Measurements from ENCODE around the gene KRT80. TPM values are rescaled to one million over a fixed set of nuclear protein-coding genes. Genes with fewer than 3 reads are reported as not detected.
"Not testable (repeated sequence)": the region's sequence is repeated elsewhere in the genome, so short reads cannot be mapped to it uniquely, and the experiment has no call there.

Gene KRT80
- total RNA-seq (not detected), polyA plus RNA-seq (not detected)

DNA sequence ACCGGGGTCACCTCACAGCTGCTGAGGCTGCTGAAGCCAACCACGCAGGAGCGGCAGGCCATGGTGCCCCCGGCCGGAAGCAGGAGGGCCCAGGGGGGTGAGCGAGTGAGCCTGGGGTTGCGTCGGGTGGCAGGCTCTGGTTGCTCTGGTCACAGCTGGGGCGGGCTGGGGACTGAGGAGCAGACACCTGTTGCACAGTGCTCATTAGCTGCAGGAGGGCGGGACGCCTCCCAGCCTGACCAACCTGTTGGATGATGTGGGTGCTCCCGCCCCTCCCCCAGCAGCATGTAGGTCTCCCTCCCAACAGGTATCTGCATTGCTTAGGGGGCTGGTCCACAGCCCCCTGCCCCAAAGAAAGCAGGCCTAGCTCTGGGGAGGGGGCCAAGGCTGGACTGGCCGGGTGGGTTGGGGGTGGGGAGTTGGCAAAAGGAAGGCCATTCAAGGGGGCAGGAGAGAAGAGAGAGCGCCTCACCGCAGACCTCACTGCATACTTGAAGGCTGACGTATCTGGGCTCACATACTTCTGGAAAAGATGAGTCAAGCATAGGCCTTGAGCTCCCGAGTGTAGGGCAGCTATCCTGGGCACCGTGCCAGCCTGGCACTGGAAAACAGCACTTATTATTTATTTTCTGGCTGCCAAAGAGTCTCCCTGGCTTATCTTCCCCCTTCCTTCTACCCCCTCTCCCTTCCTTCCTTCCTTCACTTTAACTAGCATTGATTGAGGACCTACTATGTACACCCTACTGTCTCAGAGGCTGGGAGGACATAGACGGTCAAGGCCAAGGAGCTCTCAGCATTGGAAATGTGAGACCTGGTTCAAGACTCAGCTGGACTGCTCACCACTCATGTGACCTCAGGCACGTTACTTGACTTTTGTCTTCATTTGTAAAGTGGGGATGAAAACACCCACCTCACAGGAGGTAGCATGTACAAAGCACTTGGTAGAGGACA, at the start of gene KRT80:
Gene KRT80, minus strand, starts transcription at position 174 of the 951 bp plus-strand sequence. Its CDS starts 112 bp downstream, at position 62.
- Histone ChIP-seq H3K27ac (ENCODE audit: low read depth, low read length) (no peak within 1 kb of the TSS), H3K36me3 (ENCODE audit: insufficient read depth, low read length) (no peaks in the 10 kb centered on the region), H3K4me1 (ENCODE audit: insufficient read depth, low read length) (no peaks in the 10 kb centered on the region), H3K4me3 (ENCODE audit: low read length) (no peak within 1 kb of the TSS), H3K27me3 (ENCODE audit: insufficient read depth, low read length, poor library complexity, severe bottlenecking) (no peaks in the 10 kb centered on the region), H3K9me3 (ENCODE audit: low read length) (no peaks in the 10 kb centered on the region)
- DNase-seq: no peak
- H3K9me3 Mint-ChIP-seq: no peaks in the 10 kb centered on the region
- H3K27ac Mint-ChIP-seq: no peak within 1 kb of the TSS
- peaks cover 9 to 25% of the 10 kb centered on the region in 2 donors for H3K27me3 Mint-ChIP-seq
- H3K4me3 Mint-ChIP-seq: peak within 1 kb of the TSS in 1 of 7 donors; percentile 24
- H3K4me1 Mint-ChIP-seq: no peaks in the 10 kb centered on the region
- ChIA-PET POLR2A (no interaction called here), CTCF (no interaction called here)
- no peaks in the 10 kb centered on the region for H3K36me3 Mint-ChIP-seq

GRCh38 chr12:52241205-52241842, 49.5 kb upstream of the KRT80 start:
- peaks cover 5 to 16% of the 10 kb centered on the region in 2 donors for H3K27me3 Mint-ChIP-seq
- peaks cover 11 to 17% (median 12%) of the 10 kb centered on the region in 3 donors for H3K4me1 Mint-ChIP-seq
- no peaks in the 10 kb centered on the region for H3K9me3 Mint-ChIP-seq
- no peaks in the 10 kb centered on the region for H3K36me3 ChIP-seq (ENCODE audit: insufficient read depth, low read length)
- ChIA-PET POLR2A (no interaction called here), CTCF (no interaction called here)
- H3K27me3 ChIP-seq (ENCODE audit: insufficient read depth, low read length, poor library complexity, severe bottlenecking): no peaks in the 10 kb centered on the region
- H3K36me3 Mint-ChIP-seq: no peaks in the 10 kb centered on the region
- no peak overlapping the region for H3K4me3 Mint-ChIP-seq
- no peak overlapping the region for H3K4me3 ChIP-seq (ENCODE audit: low read length)
- DNase-seq: no peak
- H3K4me1 ChIP-seq (ENCODE audit: insufficient read depth, low read length): peaks cover 14% of the 10 kb centered on the region
- no peak overlapping the region for H3K27ac ChIP-seq (ENCODE audit: low read depth, low read length)
- no peaks in the 10 kb centered on the region for H3K9me3 ChIP-seq (ENCODE audit: low read length)
- no peak overlapping the region for H3K27ac Mint-ChIP-seq

GRCh38 chr12:52240247-52240646, 48.4 kb upstream of the KRT80 start:
- H3K27ac ChIP-seq (ENCODE audit: low read depth, low read length); H3K9me3 ChIP-seq (ENCODE audit: low read length); H3K9me3 Mint-ChIP-seq; POLR2A ChIA-PET; DNase-seq; H3K36me3 Mint-ChIP-seq; H3K27ac Mint-ChIP-seq; H3K27me3 ChIP-seq (ENCODE audit: insufficient read depth, low read length, poor library complexity, severe bottlenecking); H3K4me3 Mint-ChIP-seq; CTCF ChIA-PET; H3K36me3 ChIP-seq (ENCODE audit: insufficient read depth, low read length); H3K4me3 ChIP-seq (ENCODE audit: low read length): not testable (repeated sequence)
- Mint-ChIP-seq H3K27me3 (peaks cover 3 to 16% of the 10 kb centered on the region in 2 donors), H3K4me1 (peaks cover 11 to 15% (median 12%) of the 10 kb centered on the region in 3 donors)
- H3K4me1 ChIP-seq (ENCODE audit: insufficient read depth, low read length): peaks cover 14% of the 10 kb centered on the region

DNA sequence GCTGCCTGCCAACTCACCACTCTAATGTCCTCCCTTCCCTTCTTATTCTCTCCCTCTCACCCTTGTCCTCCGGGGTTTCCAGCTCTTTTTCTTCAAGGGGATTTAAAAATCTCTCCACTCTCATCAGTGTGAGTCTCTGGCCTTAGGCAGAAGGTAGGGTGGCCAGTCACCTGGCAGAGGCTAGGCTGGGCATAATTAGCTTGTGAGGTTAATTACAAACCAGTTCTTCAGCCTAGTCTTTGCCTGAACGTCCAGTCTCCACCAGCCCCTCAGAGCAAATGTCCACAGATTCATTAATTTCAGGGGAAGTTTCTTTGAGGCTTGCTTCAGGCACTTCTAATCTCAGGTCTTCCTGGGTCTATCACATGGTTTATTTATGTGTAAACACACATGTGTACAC, 48.0 kb upstream of the KRT80 start:
- Histone ChIP-seq H3K27me3 (ENCODE audit: insufficient read depth, low read length, poor library complexity, severe bottlenecking) (no peaks in the 10 kb centered on the region), H3K4me3 (ENCODE audit: low read length) (no peak overlapping the region), H3K9me3 (ENCODE audit: low read length) (no peaks in the 10 kb centered on the region), H3K27ac (ENCODE audit: low read depth, low read length) (no peak overlapping the region), H3K4me1 (ENCODE audit: insufficient read depth, low read length) (peaks cover 14% of the 10 kb centered on the region), H3K36me3 (ENCODE audit: insufficient read depth, low read length) (no peaks in the 10 kb centered on the region)
- H3K27me3 Mint-ChIP-seq: peaks cover 8 to 19% of the 10 kb centered on the region in 2 donors
- CTCF ChIA-PET: no interaction called here
- DNase-seq: no peak
- H3K9me3 Mint-ChIP-seq: no peaks in the 10 kb centered on the region
- H3K27ac Mint-ChIP-seq: no peak overlapping the region
- POLR2A ChIA-PET: no interaction called here
- no peaks in the 10 kb centered on the region for H3K36me3 Mint-ChIP-seq
- no peak overlapping the region for H3K4me3 Mint-ChIP-seq
- H3K4me1 Mint-ChIP-seq: peaks cover 11 to 15% (median 12%) of the 10 kb centered on the region in 3 donors

DNA sequence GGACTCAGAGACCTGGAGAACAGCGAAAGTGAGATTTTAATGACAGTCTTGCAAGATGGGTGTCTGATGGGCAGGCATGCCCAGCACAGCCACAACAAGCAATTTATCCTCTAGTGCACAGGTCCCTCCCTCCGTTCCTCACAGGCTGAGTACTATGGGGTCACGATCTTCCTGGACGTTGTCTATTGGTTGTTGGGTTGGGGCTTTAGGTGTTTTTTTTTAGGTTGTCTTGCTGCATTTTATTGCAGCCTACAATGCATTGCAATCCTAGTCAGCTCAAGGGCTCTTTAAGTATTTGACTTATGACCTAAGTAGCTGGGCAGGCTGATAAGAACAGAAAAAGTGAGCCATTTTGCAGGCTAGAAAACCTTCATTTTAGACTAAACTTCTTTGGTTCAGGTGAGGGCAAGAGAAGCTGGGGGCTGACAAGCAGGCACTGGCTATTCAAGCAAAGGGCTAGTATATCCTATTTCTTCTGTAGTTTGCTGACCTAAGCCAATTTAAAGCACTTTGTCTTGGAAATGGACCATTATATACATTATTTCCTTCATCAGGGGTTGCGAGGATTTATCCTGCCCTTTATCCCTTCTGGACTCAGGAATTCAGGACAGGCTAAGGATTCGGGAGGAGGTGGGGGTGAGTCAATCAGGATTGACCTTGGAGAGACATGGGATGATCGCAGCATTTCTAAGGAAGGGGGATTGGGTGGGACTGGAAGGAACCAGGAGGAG, 47.3 kb upstream of the KRT80 start:
- no peak for DNase-seq
- Mint-ChIP-seq H3K36me3 (no peaks in the 10 kb centered on the region), H3K27ac (no peak overlapping the region), H3K27me3 (peaks cover 13 to 26% of the 10 kb centered on the region in 2 donors), H3K4me1 (peaks cover 6 to 10% (median 8%) of the 10 kb centered on the region in 3 donors), H3K4me3 (no peak overlapping the region), H3K9me3 (no peaks in the 10 kb centered on the region)
- Histone ChIP-seq H3K27me3 (ENCODE audit: insufficient read depth, low read length, poor library complexity, severe bottlenecking) (no peaks in the 10 kb centered on the region), H3K36me3 (ENCODE audit: insufficient read depth, low read length) (no peaks in the 10 kb centered on the region), H3K4me1 (ENCODE audit: insufficient read depth, low read length) (peaks cover 11% of the 10 kb centered on the region), H3K27ac (ENCODE audit: low read depth, low read length) (no peak overlapping the region), H3K9me3 (ENCODE audit: low read length) (no peaks in the 10 kb centered on the region), H3K4me3 (ENCODE audit: low read length) (no peak overlapping the region)
- CTCF ChIA-PET: no interaction called here
- POLR2A ChIA-PET: no interaction called here

GRCh38 chr12:52238207-52238840, 46.5 kb upstream of the KRT80 start:
- POLR2A ChIA-PET: no interaction called here
- Histone ChIP-seq H3K27me3 (ENCODE audit: insufficient read depth, low read length, poor library complexity, severe bottlenecking) (no peaks in the 10 kb centered on the region), H3K4me1 (ENCODE audit: insufficient read depth, low read length) (peaks cover 3% of the 10 kb centered on the region), H3K4me3 (ENCODE audit: low read length) (no peak overlapping the region), H3K27ac (ENCODE audit: low read depth, low read length) (no peak overlapping the region), H3K9me3 (ENCODE audit: low read length) (no peaks in the 10 kb centered on the region), H3K36me3 (ENCODE audit: insufficient read depth, low read length) (no peaks in the 10 kb centered on the region)
- DNase-seq: no peak
- Mint-ChIP-seq H3K9me3 (no peaks in the 10 kb centered on the region), H3K4me3 (no peak overlapping the region), H3K36me3 (no peaks in the 10 kb centered on the region), H3K4me1 (peaks cover 0 to 2% (median under 1%) of the 10 kb centered on the region in 3 donors), H3K27ac (no peak overlapping the region), H3K27me3 (peaks cover 16 to 25% of the 10 kb centered on the region in 2 donors)
- CTCF ChIA-PET: interaction anchor here (0.8 to 1.4 kb wide), 2 partner anchors 14 to 73 kb away, joined by 3 read pairs; no protein-coding TSS in a partner anchor

DNA sequence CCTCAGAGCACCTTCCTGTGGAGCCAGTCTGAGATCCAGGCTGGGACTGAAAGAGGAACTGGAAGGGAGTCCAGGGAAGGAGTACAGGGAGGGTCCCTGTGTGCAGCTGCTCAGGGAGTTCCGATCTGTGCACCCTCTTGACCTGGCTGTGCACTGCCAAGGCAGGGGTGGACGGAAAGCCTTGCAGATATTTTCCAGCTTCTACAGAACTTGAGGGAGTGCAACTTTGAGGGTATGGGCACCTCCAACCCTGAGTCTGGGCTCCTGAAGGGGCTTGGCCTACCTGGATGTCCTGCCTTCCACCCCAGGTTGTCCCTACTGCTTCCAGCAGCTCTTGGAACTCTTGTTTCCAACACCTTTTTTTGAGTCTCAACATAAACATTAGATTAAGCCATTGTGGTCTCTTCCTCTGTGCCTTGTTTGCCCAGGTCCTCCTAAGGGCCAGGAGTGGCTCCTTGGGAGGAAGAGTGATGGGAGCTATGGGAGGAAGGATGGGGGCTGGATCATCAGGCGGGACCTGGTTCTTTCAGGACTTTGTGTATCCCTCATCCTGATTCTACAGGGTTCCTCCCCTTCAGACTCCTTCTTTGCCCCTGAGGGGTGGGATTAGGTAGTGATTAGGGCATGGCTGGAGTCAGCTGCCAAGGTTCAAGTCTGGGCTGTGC, 44.7 kb upstream of the KRT80 start:
- Mint-ChIP-seq H3K4me1 (peaks cover 0 to 2% (median 0%) of the 10 kb centered on the region in 3 donors), H3K36me3 (no peaks in the 10 kb centered on the region), H3K27me3 (peaks cover 27 to 38% of the 10 kb centered on the region in 2 donors), H3K27ac (no peak overlapping the region), H3K4me3 (no peak overlapping the region), H3K9me3 (peaks cover 0 to 2% (median 0%) of the 10 kb centered on the region in 5 donors)
- no peaks in the 10 kb centered on the region for H3K27me3 ChIP-seq (ENCODE audit: insufficient read depth, low read length, poor library complexity, severe bottlenecking)
- H3K36me3 ChIP-seq (ENCODE audit: insufficient read depth, low read length): no peaks in the 10 kb centered on the region
- ChIA-PET POLR2A (no interaction called here), CTCF (interaction anchor here (0.8 kb wide), 1 partner anchor 43 kb away, joined by 3 read pairs; no protein-coding TSS in a partner anchor)
- no peaks in the 10 kb centered on the region for H3K9me3 ChIP-seq (ENCODE audit: low read length)
- H3K27ac ChIP-seq (ENCODE audit: low read depth, low read length): no peak overlapping the region
- no peak overlapping the region for H3K4me3 ChIP-seq (ENCODE audit: low read length)
- no peaks in the 10 kb centered on the region for H3K4me1 ChIP-seq (ENCODE audit: insufficient read depth, low read length)
- no peak for DNase-seq
